Brain microvascular endothelial cell (primary cell): ENCODE results near the gene DENND1C.

Experiments
- DNase-seq: peaks from one replicate; pipeline ENCODE4 v3.0.0-alpha.2; 2020
- H3K27ac ChIP-seq: fragments of 250-450 bp; sonication (Bioruptor Pico); 2 replicates; pipeline ENCODE4 v1.5.1; 2020; ENCODE audit warnings: mild to moderate bottlenecking, moderate library complexity
- H3K27me3 ChIP-seq: fragments of 250-450 bp; sonication (Bioruptor Pico); replicated peaks from 2 replicates; pipeline ENCODE4 v1.5.1; 2020; ENCODE audit warnings: mild to moderate bottlenecking
- H3K36me3 ChIP-seq: fragments of 250-450 bp; sonication (Bioruptor Pico); replicated peaks from 2 replicates; pipeline ENCODE4 v1.5.1; 2020; ENCODE audit warnings: mild to moderate bottlenecking
- H3K4me3 ChIP-seq: 2 replicates; pipeline ENCODE4 v1.5.1; 2011; ENCODE audit warnings: low read depth, mild to moderate bottlenecking, control low read depth, low read length, moderate library complexity
- CTCF ChIP-seq: IDR thresholded peaks from 2 replicates; pipeline ENCODE4 v1.5.1; 2011; ENCODE audit warnings: low read depth, mild to moderate bottlenecking, moderate library complexity, low read length, control low read depth, inconsistent platforms; ENCODE audit errors: missing control alignments
- in situ Hi-C: cut with HindIII; loops from 2 replicates; pipeline ENCODE4 v1.10.0; 2017; ENCODE audit warnings: low sequenced_read_pairs, low pct_ligation_motif_present

The DENND1C gene

GRCh38 chr19:6421075-6422014, 60.2 kb downstream of the DENND1C start:
- Histone ChIP-seq H3K4me3 (no peak overlapping the region), H3K27ac (no peak overlapping the region), H3K36me3 (peaks cover 47% of the 10 kb centered on the region), H3K27me3 (no peaks in the 10 kb centered on the region)
- no peak for DNase-seq
- TF ChIP-seq CTCF: no peak
- in situ Hi-C loops: no loop called here

- in situ Hi-C loops: no loop called here
- no peak for DNase-seq
- TF ChIP-seq CTCF: no peak
- Histone ChIP-seq H3K27me3 (no peaks in the 10 kb centered on the region), H3K27ac (no peak overlapping the region), H3K36me3 (peaks cover 70% of the 10 kb centered on the region), H3K4me3 (no peak overlapping the region)
Measured at GRCh38 chr19:6418562-6418932, 63.0 kb downstream of the DENND1C start.

- no peaks in the 10 kb centered on the region for H3K27me3 ChIP-seq
- in situ Hi-C loops: no loop called here
- no peak for DNase-seq
- no peak overlapping the region for H3K27ac ChIP-seq
- H3K4me3 ChIP-seq: no peak overlapping the region
- peak; percentile 69 for TF ChIP-seq CTCF
- H3K36me3 ChIP-seq: peaks cover 70% of the 10 kb centered on the region
Measured at GRCh38 chr19:6417713-6418561, 63.6 kb downstream of the DENND1C start.
